ENCODE measurements around the gene GATB. TPM values are rescaled to one million over a fixed set of nuclear protein-coding genes. Genes with fewer than 3 reads are reported as not detected.

Gene GATB
- total and polyA plus RNA-seq, 10 donors = 12.6 to 22.7 (median 17.8) TPM

DNA sequence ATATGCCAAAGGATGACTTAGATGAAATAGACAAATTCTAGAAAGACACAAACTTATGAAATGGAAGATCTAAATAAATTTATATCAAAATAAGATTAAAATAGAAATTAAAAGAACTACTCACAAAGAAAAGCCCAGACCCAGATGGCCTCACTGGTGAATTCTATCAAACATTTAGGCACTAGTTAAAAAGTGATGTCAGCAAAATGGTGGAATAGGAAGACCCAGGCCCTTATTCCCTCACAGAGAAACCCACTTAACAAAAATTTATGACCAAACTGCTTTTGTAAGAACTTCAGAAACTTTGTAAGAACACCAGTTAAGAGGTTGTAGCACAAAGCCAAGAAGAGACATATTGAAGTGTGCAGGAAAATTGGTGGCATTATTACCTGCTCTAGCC lies 129.5 kb downstream of the GATB start:
- no peaks in the 10 kb centered on the region for H3K9me3 ChIP-seq
- intact Hi-C loops (cut with DNase I; ENCODE audit: low total_unique reads) = no loop called here
- H3K4me1 ChIP-seq = no peaks in the 10 kb centered on the region
- TF ChIP-seq POLR2AphosphoS5 (IDR thresholded peaks at IDR 0.05) (no peak), POLR2A (IDR thresholded peaks at IDR 0.05) (no peak)
- TF ChIP-seq, protein P1, sequence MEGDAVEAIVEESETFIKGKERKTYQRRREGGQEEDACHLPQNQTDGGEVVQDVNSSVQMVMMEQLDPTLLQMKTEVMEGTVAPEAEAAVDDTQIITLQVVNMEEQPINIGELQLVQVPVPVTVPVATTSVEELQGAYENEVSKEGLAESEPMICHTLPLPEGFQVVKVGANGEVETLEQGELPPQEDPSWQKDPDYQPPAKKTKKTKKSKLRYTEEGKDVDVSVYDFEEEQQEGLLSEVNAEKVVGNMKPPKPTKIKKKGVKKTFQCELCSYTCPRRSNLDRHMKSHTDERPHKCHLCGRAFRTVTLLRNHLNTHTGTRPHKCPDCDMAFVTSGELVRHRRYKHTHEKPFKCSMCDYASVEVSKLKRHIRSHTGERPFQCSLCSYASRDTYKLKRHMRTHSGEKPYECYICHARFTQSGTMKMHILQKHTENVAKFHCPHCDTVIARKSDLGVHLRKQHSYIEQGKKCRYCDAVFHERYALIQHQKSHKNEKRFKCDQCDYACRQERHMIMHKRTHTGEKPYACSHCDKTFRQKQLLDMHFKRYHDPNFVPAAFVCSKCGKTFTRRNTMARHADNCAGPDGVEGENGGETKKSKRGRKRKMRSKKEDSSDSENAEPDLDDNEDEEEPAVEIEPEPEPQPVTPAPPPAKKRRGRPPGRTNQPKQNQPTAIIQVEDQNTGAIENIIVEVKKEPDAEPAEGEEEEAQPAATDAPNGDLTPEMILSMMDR (IDR thresholded peaks at IDR 0.05 in 8 of 11, conservative IDR thresholded peaks at IDR 0.05 in 3 of 11) = no peak
- no peak for DNase-seq
- no peak overlapping the region for H3K4me3 ChIP-seq
- no peaks in the 10 kb centered on the region for H3K36me3 ChIP-seq
- peaks cover 0 to 6% (median 0%) of the 10 kb centered on the region in 7 donors for H3K27me3 ChIP-seq (replicated peaks in 1 of 7)
- no peak overlapping the region for H3K27ac ChIP-seq

DNA sequence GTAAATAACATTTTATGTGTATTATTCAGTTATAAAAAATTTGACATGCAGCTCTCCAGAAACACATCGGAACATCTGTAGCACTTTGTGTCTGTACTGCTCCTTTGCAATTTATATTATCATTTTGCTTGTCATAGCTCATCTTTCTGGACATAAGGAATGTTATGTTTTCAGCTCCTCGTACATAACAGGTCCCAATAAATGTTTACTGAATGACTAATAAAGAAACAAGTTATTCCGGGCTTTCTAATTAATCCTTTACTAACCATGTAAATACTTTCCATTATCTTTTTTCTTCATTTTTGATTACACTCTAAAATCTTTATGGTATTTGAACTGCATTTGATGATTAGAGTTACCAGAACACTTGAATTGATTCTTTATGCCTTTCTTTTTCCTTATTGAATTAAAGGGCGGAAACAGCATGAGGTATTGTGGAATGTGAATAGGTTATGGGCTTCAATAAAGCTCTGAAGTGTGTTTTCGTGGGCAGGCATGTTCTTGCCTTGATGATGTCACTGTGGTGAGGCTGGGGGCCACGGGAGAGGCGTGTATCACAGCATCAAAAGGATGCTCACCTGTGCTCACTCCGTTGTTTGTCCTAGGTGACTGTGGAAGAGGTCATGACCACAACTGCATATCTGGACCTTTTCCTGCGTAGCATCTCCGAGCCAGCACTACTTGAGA lies 131.6 kb downstream of the GATB start:
- TF ChIP-seq, protein P1 (IDR thresholded peaks at IDR 0.05 in 8 of 11, conservative IDR thresholded peaks at IDR 0.05 in 3 of 11) = no peak
- TF ChIP-seq POLR2AphosphoS5 (IDR thresholded peaks at IDR 0.05) (no peak), POLR2A (IDR thresholded peaks at IDR 0.05) (no peak)
- Histone ChIP-seq H3K27ac (no peak overlapping the region), H3K4me3 (no peak overlapping the region), H3K4me1 (no peaks in the 10 kb centered on the region), H3K9me3 (no peaks in the 10 kb centered on the region), H3K27me3 (replicated peaks in 1 of 7) (peaks cover 0 to 6% (median 0%) of the 10 kb centered on the region in 7 donors), H3K36me3 (no peaks in the 10 kb centered on the region)
- no peak for DNase-seq
- intact Hi-C loops (cut with DNase I; ENCODE audit: low total_unique reads) = no loop called here
- WGBS, 5 donors = 75 to 88% (median 81%) methylated on average over 10 of the region's 10 CpGs

DNA sequence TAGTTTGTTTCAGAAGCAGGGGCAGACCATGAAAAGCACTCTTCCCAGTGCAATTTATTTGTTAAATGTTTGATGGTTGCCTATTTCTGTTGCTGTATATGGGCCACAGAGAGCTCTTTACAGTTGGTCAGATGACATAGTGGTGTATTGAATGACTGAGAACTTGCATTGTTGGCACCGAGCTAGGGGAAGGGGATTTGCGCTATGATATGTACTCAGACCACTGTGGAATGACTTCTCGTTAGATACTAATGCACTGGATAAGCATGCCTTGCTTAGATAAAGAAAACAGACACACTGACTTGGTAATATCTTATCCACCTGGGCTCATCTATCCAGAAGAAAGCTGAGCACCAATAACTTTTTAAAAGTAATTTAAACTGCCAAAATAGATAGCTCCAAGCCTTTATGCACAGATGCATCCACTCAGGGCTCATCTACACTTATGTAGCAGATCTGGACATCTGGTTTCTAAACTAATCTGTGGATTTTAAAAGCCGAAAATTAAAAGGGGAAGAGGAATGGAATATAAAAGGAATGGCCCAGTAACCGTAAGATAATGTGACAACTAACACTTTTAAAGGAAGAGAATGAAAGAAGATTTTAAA lies 132.7 kb downstream of the GATB start:
- TF ChIP-seq, protein P1 (IDR thresholded peaks at IDR 0.05 in 8 of 11, conservative IDR thresholded peaks at IDR 0.05 in 3 of 11) = no peak
- no peak for TF ChIP-seq POLR2AphosphoS5 (IDR thresholded peaks at IDR 0.05)
- Histone ChIP-seq H3K36me3 (no peaks in the 10 kb centered on the region), H3K4me1 (no peaks in the 10 kb centered on the region), H3K9me3 (no peaks in the 10 kb centered on the region), H3K27me3 (replicated peaks in 1 of 7) (peaks cover 0 to 6% (median 0%) of the 10 kb centered on the region in 7 donors), H3K27ac (no peak overlapping the region), H3K4me3 (no peak overlapping the region)
- 84 to 91% (median 85%) methylated on average over 5 of the region's 5 CpGs for WGBS, 5 donors
- intact Hi-C loops (cut with DNase I; ENCODE audit: low total_unique reads) = no loop called here
- DNase-seq = no peak

DNA sequence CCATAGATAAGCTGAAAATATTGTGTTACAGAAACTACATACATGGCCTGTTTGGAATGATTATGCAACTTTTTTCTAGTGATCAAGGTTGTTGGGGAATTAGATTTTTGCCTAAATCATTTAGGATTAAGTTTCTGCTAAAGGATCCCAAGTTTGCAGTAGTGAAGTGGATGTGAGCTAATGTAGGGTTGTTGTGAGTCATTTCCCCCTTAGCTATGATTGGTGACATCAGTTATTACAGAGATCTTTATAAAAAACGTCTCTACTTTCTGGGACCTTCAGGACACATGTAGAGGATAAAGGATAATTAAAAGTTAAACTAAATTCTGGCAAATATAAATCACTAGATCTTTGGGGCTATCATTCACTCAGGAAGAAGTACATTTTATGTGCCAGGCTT lies 133.3 kb downstream of the GATB start:
- H3K4me3 ChIP-seq = no peak overlapping the region
- peaks cover 0 to 6% (median 0%) of the 10 kb centered on the region in 7 donors for H3K27me3 ChIP-seq (replicated peaks in 1 of 7)
- no peaks in the 10 kb centered on the region for H3K9me3 ChIP-seq
- 41 to 53% (median 45%) methylated on average over 1 of the region's 1 CpG for WGBS, 5 donors
- no peak overlapping the region for H3K27ac ChIP-seq
- H3K36me3 ChIP-seq = no peaks in the 10 kb centered on the region
- H3K4me1 ChIP-seq = no peaks in the 10 kb centered on the region
- intact Hi-C loops (cut with DNase I; ENCODE audit: low total_unique reads) = no loop called here
- DNase-seq = no peak
- TF ChIP-seq, protein P1 (IDR thresholded peaks at IDR 0.05 in 8 of 11, conservative IDR thresholded peaks at IDR 0.05 in 3 of 11) = no peak
- no peak for TF ChIP-seq POLR2A (IDR thresholded peaks at IDR 0.05)
- no peak for TF ChIP-seq POLR2AphosphoS5 (IDR thresholded peaks at IDR 0.05)
